NCI-H774 (cell line): ENCODE results near the gene DPYSL5.

Experiments
- DNase-seq: peaks from one replicate; lab custom pipeline; 2025; lab: John Stamatoyannopoulos, UW

The DPYSL5 gene

DNA sequence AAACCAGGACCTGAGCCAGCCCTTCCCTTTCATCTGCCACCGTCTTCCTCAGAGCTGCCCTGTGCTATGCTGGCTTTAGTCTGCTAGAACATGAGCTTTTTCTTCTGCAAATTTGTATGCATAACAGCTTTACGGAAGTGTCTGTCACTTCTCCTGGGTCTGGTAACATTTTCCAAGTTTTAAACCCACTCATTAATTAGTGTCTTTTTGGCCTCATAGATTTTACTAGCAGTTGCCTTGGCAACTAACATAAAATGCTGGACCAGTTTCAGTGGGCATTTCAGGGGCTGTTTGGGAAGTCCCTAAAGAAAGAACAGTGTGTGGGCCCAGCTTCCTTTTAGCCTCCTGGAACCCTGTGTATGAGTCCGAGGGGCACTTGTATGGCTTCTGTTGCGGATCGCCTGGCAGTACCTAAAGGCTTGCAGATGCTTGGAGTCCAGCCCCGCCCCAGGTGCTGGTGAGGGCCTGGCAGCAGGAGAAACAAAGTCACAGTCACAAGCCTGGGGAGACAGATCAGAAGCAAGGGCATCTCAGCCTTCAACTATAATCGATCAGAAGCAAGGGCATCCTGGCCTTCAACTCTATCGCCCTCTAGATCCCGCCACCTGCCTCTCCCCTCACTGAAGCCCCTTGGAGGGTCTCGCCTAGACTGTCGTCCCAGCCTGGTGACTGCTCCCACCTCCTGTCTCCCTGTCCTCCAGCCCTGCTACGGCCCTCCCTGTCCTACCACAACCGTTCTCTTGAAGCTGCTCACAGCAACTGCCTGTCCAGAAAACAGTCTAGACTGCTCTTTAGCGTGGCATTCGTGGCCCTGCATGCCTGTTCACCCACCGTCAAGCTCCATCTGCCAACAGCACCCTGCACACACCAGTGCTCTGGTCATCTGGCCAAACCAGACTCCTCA lies 85.8 kb downstream of the DPYSL5 start:
- DNase-seq: no peak

- no peak for DNase-seq
Observed at GRCh38 chr2:26934335-26934724, 86.4 kb downstream of the DPYSL5 start.

- no peak for DNase-seq
Observed at GRCh38 chr2:26934985-26935384, 87.1 kb downstream of the DPYSL5 start.

DNA sequence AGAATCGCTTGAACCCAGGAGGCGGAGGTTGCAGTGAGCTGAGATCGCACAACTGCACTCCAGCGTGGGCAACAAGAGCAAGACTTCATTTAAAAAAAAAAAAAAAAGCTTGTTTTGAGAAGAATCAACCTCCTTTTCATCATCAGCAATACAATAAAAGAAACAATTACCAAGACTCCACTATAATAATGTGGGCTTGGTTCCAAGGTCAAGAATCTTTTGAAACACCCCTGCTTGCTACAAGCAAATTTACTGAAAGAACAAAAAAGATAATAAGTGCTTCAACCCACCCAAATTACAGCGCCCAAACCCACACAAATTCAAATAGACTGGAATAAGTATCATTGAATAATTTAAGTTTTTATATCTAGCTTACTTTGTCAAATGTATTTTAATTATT lies 88.9 kb downstream of the DPYSL5 start:
- no peak for DNase-seq

GRCh38 chr2:26938399-26939118 lies 90.6 kb downstream of the DPYSL5 start:
- no peak for DNase-seq

DNA sequence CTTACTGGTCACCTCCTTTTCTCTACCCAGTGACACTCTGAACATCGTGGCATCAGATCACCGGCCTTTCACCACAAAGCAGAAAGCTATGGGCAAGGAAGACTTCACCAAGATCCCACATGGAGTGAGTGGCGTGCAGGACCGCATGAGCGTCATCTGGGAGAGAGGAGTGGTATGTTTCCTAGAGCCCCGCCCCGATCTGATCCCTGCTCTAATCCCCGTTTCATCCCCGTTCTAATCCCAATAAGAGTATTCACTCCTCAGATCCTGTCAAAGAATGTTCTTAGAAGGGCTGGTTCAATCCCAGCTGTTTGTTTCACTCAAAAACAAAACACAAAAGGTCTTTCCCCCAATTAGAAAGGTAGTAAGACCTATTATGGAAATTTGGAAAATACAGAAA lies 92.1 kb downstream of the DPYSL5 start:
- DNase-seq: no peak

DNA sequence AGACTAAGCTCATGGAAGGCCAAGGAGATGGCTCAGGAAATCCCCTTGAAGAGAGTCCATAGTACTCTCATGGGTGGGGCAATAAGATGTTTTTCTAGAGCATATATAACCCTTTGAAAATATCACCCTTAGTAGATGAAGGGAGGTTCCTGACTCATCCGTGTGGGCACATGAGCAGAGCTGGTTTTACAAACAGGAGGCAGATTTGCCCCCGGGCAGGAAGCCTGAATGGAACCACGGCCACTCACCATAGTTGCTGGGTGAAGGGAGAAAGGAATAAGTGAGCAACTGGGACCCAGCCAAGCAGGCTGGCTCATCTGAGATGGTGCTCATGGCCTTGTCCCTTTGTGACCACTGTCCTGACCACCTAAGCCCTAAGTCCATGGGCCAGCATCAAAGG lies 93.6 kb downstream of the DPYSL5 start:
- no peak for DNase-seq

GRCh38 chr2:26942543-26943295 lies 94.8 kb downstream of the DPYSL5 start:
- DNase-seq: peak; percentile 6

DNA sequence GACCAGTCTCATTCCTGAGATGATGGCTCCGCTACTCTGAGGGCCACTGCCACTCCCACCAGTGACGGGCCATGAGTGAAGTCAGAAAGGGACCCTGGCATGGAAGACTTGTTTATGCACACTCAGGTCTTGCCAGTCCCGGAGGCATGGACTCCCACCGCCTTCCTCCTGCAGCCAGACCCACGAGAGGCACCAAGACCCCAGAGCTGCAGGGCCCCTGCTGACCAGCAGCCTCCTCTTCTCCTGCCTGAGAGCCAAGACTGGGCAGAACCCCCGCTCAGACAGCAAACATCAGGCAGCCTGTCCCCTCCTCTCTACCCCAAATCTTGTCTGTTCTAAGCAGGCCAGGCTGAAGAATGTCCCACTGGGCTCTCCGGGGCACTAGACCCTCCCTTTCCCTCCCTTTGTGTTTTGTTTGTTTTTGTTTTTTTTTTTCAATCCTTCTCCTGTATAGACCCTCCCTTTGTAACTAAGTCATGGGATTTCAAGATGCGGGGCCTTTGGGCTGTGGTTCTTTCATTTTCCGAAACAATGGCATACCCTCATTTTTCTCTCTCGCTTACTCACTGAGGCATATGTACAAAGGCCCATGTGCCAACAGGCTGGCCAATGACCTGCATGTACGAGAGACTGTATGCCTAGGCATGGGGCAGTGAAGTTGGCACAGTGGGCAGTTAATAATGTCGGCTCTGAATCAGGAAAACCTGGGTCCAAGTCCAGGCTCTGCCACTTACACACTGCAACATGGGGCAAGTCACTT lies 98.2 kb downstream of the DPYSL5 start:
- DNase-seq: no peak

- DNase-seq: no peak
Observed at GRCh38 chr2:26946841-26947784, 99.2 kb downstream of the DPYSL5 start.

- DNase-seq: no peak
Observed at GRCh38 chr2:26948800-26949199, 100.9 kb downstream of the DPYSL5 start.

GRCh38 chr2:26950246-26950645 lies 102.3 kb downstream of the DPYSL5 start:
- no peak for DNase-seq

DNA sequence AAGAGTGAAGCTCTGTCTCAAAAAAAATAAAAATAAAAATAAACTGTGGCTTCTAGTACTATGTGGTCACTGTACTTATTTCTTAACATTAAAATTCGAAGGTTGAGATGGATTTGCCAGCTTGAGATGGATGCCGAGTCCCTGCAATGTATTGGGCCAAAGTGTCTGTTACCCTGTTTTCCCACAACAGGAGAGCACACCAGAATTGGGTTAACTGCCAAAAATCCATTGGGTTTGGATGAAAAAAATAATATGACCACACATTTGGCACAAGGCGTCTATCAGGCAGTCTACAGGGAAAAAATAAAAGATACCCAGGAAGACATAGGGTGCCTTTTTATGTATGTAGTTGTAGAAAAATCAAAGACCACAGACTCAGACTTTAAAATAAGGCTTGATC lies 103.3 kb downstream of the DPYSL5 start:
- DNase-seq: no peak

DNA sequence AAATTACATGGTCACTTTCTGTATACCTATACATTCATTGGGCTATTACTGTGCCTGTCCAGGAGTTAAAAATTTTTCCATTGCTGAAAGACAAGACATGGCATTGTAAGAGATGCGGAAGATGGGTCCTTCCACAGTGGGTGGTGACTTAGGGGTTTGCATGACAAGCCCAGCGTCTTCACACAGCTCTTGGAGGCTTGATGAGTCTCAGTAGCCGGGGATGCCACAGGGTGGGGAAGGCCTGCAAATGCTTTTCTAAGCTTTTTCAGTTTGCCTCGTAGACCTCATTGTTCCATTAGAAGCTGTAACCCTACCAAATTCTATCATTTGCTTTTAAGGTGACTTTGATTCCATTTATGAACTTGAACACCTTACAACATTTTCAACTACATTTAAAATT lies 104.4 kb downstream of the DPYSL5 start:
- DNase-seq: no peak

DNA sequence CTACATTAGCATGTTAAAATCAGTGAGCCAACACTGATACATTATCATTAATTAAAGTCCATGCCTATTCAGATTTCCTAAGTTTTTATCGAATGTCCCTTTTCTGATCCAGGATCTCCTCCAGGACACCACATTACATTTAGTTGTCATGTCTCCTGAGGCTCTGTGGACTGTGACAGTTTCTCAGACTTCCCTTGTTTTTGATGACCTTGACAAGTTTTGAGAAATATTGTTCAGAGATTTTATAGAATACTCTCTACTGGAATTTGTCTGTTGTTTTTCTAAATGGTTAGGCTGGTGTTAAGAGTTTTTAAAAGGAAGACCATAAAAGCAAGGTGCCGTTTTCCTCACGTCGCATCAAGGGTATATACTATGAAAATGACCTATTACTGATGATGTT lies 106.2 kb downstream of the DPYSL5 start:
- no peak for DNase-seq

- DNase-seq: no peak
Observed at GRCh38 chr2:26957041-26957440, 109.1 kb downstream of the DPYSL5 start.

DNA sequence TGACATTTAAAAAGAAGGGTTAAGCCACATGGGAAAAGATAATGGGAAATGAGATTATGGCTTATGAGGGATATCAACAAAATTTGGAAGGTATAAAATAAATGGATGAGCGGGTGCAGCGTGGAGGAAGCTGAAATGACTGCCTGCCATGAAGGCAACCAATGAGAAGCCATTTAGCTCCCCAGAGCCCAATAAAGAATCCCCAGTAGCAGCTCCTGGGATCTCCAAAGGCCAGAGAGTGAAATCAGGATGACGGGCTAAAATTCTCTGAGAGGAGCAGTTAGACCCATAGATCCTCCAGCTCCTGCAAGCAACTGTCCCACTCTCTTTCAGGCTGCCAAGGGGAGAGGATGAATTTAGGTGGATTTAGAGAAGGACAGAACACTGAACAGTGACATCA lies 109.6 kb downstream of the DPYSL5 start:
- DNase-seq: no peak

GRCh38 chr2:26959331-26959730 lies 111.4 kb downstream of the DPYSL5 start:
- no peak for DNase-seq

GRCh38 chr2:26964446-26965130 lies 116.7 kb downstream of the DPYSL5 start:
- no peak for DNase-seq

- DNase-seq: no peak
Observed at GRCh38 chr2:26968001-26968400, 120.1 kb downstream of the DPYSL5 start.
